ENCODE data around the gene TAOK2.
A peak's percentile ranks its signal among the peaks of the same experiment; 100 is the strongest.

The TAOK2 gene

DNA sequence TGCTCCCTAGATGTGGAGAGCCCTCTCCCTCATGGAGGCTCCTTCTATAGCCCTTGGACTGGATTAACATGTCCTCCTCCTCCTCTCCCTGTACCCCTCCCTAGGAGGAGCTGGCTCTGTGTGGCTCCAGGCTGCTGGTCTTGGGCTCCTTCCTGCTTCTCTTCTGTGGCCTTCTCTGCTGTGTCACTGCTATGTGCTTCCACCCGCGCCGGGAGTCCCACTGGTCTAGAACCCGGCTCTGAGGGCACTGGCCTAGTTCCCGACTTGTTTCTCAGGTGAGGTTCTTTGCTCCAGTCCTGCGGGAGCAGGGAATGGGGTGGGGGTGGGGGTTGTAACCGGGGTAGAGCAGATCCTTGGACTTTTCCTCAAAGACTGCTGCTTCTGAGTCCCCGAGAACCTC, 2.4 kb upstream of the TAOK2 start:
- Histone ChIP-seq H3K36me3 (ENCODE audit: control insufficient read depth, insufficient read depth, low read length, severe bottlenecking) (peaks cover 30% of the 10 kb centered on the region), H3K27me3 (replicated peaks; ENCODE audit: control insufficient read depth, insufficient read depth, low read length) (no peaks in the 10 kb centered on the region), H3K4me3 (ENCODE audit: low read length) (no peak overlapping the region), H3K9me3 (ENCODE audit: control insufficient read depth, low read length) (no peaks in the 10 kb centered on the region), H3K9ac (ENCODE audit: low read length) (no peak overlapping the region), H3K4me1 (ENCODE audit: control insufficient read depth, insufficient read depth, low read length) (peaks cover 16% of the 10 kb centered on the region)
- no peak for DNase-seq (ENCODE audit: low read depth)

DNA sequence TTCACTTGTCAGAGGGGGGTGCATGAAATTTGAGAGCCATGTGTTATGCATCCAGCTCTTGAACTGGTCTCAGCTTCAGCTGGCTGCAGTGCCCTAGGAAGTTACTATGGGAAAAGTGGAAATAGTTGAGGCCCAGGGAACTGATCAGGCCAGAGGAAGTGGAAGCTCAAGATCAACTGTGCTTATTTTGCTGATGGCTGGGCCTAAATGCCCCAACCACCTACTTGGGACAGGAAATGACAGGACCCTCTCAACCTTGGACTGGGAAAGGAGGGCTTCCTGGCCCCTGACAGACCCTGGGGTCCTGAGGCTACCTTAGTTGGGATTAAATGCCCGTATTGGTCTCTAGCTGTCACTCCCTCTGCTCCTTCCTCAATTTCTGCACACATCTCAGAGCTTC, 1.2 kb upstream of the TAOK2 start:
- H3K9me3 ChIP-seq (ENCODE audit: control insufficient read depth, low read length) = no peaks in the 10 kb centered on the region
- peaks cover 30% of the 10 kb centered on the region for H3K36me3 ChIP-seq (ENCODE audit: control insufficient read depth, insufficient read depth, low read length, severe bottlenecking)
- H3K4me3 ChIP-seq (ENCODE audit: low read length) = no peak overlapping the region
- H3K9ac ChIP-seq (ENCODE audit: low read length) = no peak overlapping the region
- DNase-seq (ENCODE audit: low read depth) = no peak
- no peaks in the 10 kb centered on the region for H3K27me3 ChIP-seq (replicated peaks; ENCODE audit: control insufficient read depth, insufficient read depth, low read length)
- peaks cover 26% of the 10 kb centered on the region for H3K4me1 ChIP-seq (ENCODE audit: control insufficient read depth, insufficient read depth, low read length)

DNA sequence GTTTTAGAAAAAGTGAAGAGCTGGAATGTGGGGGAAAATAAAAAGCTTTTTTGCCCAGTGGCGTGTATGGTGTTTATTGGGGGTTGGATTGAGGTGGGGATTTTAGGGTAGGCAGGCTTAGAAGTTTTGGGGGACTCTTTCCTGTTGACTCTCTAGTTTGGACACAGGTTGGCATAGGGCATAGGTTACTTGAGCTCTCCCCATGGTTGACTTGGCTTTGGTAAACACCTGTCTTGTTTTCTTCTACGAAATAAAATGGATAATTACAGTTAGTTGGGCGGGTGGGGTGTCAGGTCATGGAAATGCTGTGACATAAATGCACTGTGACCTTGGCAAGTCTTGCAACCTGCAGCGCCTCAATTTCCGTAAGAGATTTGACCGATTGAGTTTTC, 680 bp upstream of the TAOK2 start:
- Histone ChIP-seq H3K9me3 (ENCODE audit: control insufficient read depth, low read length) (no peaks in the 10 kb centered on the region), H3K9ac (ENCODE audit: low read length) (no peak overlapping the region), H3K4me1 (ENCODE audit: control insufficient read depth, insufficient read depth, low read length) (peaks cover 26% of the 10 kb centered on the region), H3K4me3 (ENCODE audit: low read length) (peak overlapping the region; percentile 32), H3K27me3 (replicated peaks; ENCODE audit: control insufficient read depth, insufficient read depth, low read length) (no peaks in the 10 kb centered on the region), H3K36me3 (ENCODE audit: control insufficient read depth, insufficient read depth, low read length, severe bottlenecking) (peaks cover 32% of the 10 kb centered on the region)
- DNase-seq (ENCODE audit: low read depth) = no peak

DNA sequence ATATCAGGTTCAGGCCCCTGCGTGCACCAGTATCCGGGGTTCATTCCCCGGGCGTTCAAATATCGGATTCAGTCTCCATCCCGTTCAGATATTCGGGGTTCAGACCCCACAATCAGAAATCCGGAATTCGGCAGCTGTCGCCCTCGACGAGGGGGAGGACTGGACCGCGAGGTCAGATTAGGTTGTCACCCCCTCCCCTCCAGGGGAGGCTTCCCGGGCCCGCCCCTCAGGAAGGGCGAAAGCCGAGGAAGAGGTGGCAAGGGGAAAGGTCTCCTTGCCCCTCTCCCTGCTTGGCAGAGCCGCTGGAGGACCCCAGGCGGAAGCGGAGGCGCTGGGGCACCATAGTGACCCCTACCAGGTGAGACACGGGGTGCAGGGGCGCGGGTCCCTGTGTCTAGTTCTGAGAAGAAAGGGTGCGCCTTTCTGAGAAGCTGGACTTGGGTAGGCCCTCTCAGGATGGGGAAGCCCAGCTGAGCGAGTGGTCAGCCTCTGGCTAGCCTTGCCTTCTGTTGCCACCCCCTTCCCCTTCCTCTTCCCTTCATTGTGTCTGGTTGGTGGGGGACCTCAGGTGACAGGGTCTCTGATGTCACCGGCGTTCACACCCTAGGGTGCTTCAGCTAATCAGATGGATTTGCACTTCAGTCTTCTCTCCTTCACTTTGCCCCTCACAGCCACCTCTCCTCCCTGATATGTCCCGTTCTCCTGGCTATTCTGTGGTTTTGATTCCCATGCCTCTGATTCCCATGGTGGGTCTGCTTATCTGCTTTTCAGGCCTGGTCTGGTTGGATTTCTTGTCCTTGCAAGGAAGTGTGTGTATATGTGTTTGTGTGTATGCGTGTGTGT, 844 bp downstream of the TAOK2 start:
- Histone ChIP-seq H3K9ac (ENCODE audit: low read length) (peak overlapping the region; percentile 99), H3K36me3 (ENCODE audit: control insufficient read depth, insufficient read depth, low read length, severe bottlenecking) (peaks cover 35% of the 10 kb centered on the region)
- peak; percentile 34 for DNase-seq (ENCODE audit: low read depth)

DNA sequence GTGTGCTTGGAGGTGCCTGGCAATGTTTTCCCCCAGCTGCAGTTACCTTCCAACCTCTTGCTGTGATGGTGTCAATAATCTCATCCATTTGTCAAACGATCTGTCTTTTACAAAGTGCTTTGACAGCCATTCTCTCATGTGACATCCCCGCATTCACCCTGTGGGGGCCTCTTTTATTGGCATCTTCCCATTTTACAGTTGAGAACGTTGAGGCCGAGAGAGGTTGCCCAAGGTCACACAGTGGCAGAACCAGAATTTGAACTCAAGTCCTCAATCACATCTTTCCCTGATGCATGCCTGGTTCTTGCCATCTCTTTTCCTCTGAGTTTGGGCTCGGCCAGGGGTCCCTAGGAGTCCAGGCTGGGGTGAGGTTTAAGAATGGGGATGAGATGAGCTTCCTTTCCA, 1.5 kb downstream of the TAOK2 start:
- H3K9ac ChIP-seq (ENCODE audit: low read length) = peak overlapping the region; percentile 99
- no peak for DNase-seq (ENCODE audit: low read depth)
- H3K36me3 ChIP-seq (ENCODE audit: control insufficient read depth, insufficient read depth, low read length, severe bottlenecking) = peaks cover 39% of the 10 kb centered on the region
- no peaks in the 10 kb centered on the region for H3K27me3 ChIP-seq (replicated peaks; ENCODE audit: control insufficient read depth, insufficient read depth, low read length)
- no peaks in the 10 kb centered on the region for H3K9me3 ChIP-seq (ENCODE audit: control insufficient read depth, low read length)
- H3K4me1 ChIP-seq (ENCODE audit: control insufficient read depth, insufficient read depth, low read length) = peaks cover 26% of the 10 kb centered on the region
- peak overlapping the region; percentile 96 for H3K4me3 ChIP-seq (ENCODE audit: low read length)

More for the DNA sequence above, 844 bp downstream of the TAOK2 start:
- no peaks in the 10 kb centered on the region for H3K27me3 ChIP-seq (replicated peaks; ENCODE audit: control insufficient read depth, insufficient read depth, low read length)
- H3K4me1 ChIP-seq (ENCODE audit: control insufficient read depth, insufficient read depth, low read length) = peaks cover 26% of the 10 kb centered on the region
- H3K9me3 ChIP-seq (ENCODE audit: control insufficient read depth, low read length) = no peaks in the 10 kb centered on the region
- peak overlapping the region; percentile 96 for H3K4me3 ChIP-seq (ENCODE audit: low read length)

DNA sequence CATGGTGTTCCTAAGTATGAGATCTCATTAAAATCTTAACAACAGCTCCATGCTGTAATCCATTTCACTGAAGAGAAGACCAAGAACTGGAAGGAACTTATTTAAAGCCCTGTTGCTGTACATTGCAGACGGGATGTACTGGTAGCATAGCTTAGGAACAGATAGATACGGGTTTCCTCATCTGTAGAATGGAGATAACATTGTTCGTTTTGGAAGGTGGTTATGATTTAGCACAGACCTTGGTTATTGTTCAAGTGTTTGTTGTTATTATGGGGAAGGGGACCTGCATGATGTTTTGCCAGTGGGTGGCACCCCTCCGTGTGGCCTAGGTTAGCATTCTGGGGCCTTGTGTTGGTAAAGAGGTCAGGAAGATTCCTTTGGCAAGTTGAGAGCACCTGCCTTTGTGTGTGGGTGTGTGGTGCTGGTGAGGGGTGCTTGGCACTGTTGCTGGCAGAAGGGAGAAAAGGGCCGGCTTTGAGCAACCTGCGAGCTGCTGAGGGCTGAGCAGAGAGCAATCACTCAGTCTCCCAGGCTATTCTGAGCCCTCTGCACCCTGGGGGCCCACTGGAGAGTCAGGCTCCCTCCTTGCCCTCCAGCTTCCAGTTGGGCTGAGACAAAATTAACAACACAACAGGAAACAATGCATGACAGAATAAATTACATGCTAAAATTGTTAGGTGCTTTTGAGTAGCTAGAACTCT, 2.3 kb downstream of the TAOK2 start:
- DNase-seq (ENCODE audit: low read depth) = peak; percentile 15
- Histone ChIP-seq H3K9ac (ENCODE audit: low read length) (peak overlapping the region; percentile 51), H3K36me3 (ENCODE audit: control insufficient read depth, insufficient read depth, low read length, severe bottlenecking) (peaks cover 47% of the 10 kb centered on the region), H3K4me1 (ENCODE audit: control insufficient read depth, insufficient read depth, low read length) (peaks cover 26% of the 10 kb centered on the region), H3K4me3 (ENCODE audit: low read length) (peak overlapping the region; percentile 96), H3K9me3 (ENCODE audit: control insufficient read depth, low read length) (no peaks in the 10 kb centered on the region), H3K27me3 (replicated peaks; ENCODE audit: control insufficient read depth, insufficient read depth, low read length) (no peaks in the 10 kb centered on the region)

DNA sequence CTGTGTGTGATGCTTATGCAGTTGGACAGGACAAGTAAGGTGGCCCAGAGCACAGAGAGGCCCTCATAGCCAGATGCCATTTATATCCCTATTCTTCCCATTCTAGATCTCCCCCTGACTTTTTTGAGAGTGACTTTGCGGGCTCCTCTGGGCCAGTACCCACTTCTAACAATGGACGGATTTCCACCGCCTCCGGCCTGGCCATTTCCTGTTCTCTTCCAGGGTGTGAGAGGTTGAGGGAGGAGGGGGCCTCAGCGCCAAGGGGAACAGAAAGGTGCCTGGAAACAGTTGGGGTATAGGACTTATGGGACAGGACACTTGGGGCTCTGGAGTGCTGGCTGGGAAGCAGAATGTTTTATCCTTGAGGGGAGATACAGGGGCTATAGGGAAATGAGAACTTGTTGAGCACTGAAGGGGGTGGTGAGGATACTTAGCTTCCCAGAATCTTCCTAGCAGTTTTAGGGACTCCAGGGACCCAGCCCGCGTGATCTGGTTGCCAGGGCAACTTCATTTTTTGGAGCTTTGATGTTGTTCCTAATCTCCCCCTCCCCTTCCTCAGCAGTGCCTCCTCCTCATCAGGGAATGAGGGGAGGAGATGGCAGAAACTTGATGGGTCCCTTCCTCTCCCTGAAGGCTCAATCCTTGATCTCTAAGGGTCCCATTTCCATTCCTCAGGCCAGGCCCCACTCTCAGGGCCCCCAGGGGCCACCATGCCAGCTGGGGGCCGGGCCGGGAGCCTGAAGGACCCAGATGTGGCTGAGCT, 3.6 kb downstream of the TAOK2 start:
- no peaks in the 10 kb centered on the region for H3K27me3 ChIP-seq (replicated peaks; ENCODE audit: control insufficient read depth, insufficient read depth, low read length)
- peaks cover 26% of the 10 kb centered on the region for H3K4me1 ChIP-seq (ENCODE audit: control insufficient read depth, insufficient read depth, low read length)
- H3K4me3 ChIP-seq (ENCODE audit: low read length) = peak overlapping the region; percentile 96
- H3K9me3 ChIP-seq (ENCODE audit: control insufficient read depth, low read length) = no peaks in the 10 kb centered on the region
- no peak for DNase-seq (ENCODE audit: low read depth)
- no peak overlapping the region for H3K9ac ChIP-seq (ENCODE audit: low read length)
- peaks cover 51% of the 10 kb centered on the region for H3K36me3 ChIP-seq (ENCODE audit: control insufficient read depth, insufficient read depth, low read length, severe bottlenecking)

DNA sequence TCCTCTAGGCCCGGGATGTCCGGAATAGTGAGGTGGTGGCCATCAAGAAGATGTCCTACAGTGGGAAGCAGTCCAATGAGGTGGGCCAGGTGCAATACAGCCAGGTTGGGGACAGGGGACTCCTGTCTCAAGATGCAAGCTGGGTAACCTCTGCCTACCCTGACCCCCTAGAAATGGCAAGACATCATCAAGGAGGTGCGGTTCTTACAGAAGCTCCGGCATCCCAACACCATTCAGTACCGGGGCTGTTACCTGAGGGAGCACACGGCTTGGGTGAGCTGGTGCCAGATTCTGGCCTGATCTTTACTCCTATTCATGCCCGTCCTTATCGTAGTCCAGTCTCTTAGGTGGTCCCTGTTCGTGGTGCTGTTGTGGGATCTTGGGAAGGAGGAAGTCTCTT, 4.4 kb downstream of the TAOK2 start:
- Histone ChIP-seq H3K27me3 (replicated peaks; ENCODE audit: control insufficient read depth, insufficient read depth, low read length) (no peaks in the 10 kb centered on the region), H3K4me1 (ENCODE audit: control insufficient read depth, insufficient read depth, low read length) (peaks cover 26% of the 10 kb centered on the region), H3K9ac (ENCODE audit: low read length) (no peak overlapping the region), H3K4me3 (ENCODE audit: low read length) (no peak overlapping the region), H3K36me3 (ENCODE audit: control insufficient read depth, insufficient read depth, low read length, severe bottlenecking) (peaks cover 55% of the 10 kb centered on the region), H3K9me3 (ENCODE audit: control insufficient read depth, low read length) (no peaks in the 10 kb centered on the region)
- no peak for DNase-seq (ENCODE audit: low read depth)

DNA sequence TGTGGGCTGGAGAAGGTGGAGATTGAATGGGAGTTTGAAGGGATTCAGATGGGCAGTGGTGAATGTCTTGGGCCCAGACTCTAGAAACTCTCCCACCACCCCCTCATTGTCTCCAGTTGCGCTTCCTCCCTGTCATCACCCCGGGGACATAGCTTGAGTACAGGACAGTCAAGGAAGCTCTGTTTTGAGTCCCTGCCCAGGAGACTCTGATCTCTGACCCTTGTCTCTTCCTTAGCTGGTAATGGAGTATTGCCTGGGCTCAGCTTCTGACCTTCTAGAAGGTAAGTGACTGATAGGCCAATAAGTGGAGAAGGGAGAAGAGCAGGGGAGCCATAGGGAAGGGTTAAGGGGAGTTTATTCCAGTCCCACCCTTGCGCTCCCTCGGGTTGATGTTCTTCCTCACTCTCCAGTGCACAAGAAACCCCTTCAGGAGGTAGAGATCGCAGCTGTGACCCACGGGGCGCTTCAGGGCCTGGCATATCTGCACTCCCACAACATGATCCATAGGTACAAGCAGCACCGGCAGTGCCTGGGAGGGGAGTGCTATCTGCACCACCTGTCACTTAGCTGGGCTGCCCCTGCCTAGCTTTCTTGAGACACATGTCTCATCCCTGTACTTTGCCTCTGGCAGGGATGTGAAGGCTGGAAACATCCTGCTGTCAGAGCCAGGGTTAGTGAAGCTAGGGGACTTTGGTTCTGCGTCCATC, 5.0 kb downstream of the TAOK2 start:
- no peaks in the 10 kb centered on the region for H3K9me3 ChIP-seq (ENCODE audit: control insufficient read depth, low read length)
- peaks cover 62% of the 10 kb centered on the region for H3K36me3 ChIP-seq (ENCODE audit: control insufficient read depth, insufficient read depth, low read length, severe bottlenecking)

DNA sequence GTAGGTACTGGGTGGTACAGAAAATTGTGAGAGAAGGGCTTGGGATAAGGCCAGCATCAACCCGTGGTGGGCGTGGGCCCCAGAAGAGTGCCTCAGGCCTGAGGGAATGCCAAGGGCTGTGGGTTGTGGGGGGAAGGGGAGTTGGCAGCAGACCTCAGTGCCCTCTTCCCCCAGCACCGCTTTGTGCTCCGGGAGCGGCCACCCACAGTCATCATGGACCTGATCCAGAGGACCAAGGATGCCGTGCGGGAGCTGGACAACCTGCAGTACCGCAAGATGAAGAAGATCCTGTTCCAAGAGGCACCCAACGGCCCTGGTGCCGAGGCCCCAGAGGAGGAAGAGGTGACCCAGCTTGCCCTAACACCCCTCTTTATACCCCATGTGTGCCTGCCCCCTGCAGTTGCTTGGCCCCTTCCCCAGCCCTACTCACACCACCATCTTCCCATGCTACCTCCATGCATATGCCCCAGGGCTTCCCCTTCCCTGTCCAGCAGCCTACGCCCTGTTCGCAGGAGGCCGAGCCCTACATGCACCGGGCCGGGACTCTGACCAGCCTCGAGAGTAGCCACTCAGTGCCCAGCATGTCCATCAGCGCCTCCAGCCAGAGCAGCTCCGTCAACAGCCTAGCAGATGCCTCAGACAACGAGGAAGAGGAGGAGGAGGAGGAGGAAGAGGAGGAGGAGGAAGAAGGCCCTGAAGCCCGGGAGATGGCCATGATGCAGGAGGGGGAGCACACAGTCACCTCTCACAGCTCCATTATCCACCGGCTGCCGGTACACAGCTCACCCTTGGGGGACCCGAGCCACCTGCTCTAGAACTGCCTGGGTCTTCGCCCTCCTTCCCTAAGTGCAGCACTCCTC, 9.1 kb downstream of the TAOK2 start:
- no peak overlapping the region for H3K4me3 ChIP-seq (ENCODE audit: low read length)
- H3K9ac ChIP-seq (ENCODE audit: low read length) = no peak overlapping the region
- no peaks in the 10 kb centered on the region for H3K4me1 ChIP-seq (ENCODE audit: control insufficient read depth, insufficient read depth, low read length)
- no peak for DNase-seq (ENCODE audit: low read depth)
- H3K36me3 ChIP-seq (ENCODE audit: control insufficient read depth, insufficient read depth, low read length, severe bottlenecking) = peaks cover 99% of the 10 kb centered on the region
- no peaks in the 10 kb centered on the region for H3K9me3 ChIP-seq (ENCODE audit: control insufficient read depth, low read length)
- H3K27me3 ChIP-seq (replicated peaks; ENCODE audit: control insufficient read depth, insufficient read depth, low read length) = no peaks in the 10 kb centered on the region

More for the DNA sequence above, 5.0 kb downstream of the TAOK2 start:
- no peaks in the 10 kb centered on the region for H3K27me3 ChIP-seq (replicated peaks; ENCODE audit: control insufficient read depth, insufficient read depth, low read length)
- H3K4me3 ChIP-seq (ENCODE audit: low read length) = no peak overlapping the region
- H3K4me1 ChIP-seq (ENCODE audit: control insufficient read depth, insufficient read depth, low read length) = peaks cover 26% of the 10 kb centered on the region
- H3K9ac ChIP-seq (ENCODE audit: low read length) = no peak overlapping the region
- no peak for DNase-seq (ENCODE audit: low read depth)
